GM12864 (cell line): Measurements from ENCODE around the gene BCL2L11.
A peak's percentile ranks its signal among the peaks of the same experiment; 100 is the strongest.

Source experiments
- DNase-seq: peaks from one replicate; pipeline ENCODE4 v3.0.0-alpha.2; 2011; ENCODE audit warnings: low read depth
- H3K4me3 ChIP-seq: 2 replicates; pipeline ENCODE4 v1.5.1; 2011; ENCODE audit warnings: mild to moderate bottlenecking, low read depth, low read length, control low read depth
- CTCF ChIP-seq: IDR thresholded peaks from 2 replicates; pipeline ENCODE4 v1.5.1; 2011; ENCODE audit warnings: low read depth, mild to moderate bottlenecking, moderate library complexity, low read length, control low read depth, inconsistent platforms; ENCODE audit errors: missing control alignments

The BCL2L11 gene

GRCh38 chr2:111099402-111099801 is 21.3 kb upstream of the BCL2L11 start:
- no peak for TF ChIP-seq CTCF
- H3K4me3 ChIP-seq: no peak overlapping the region
- no peak for DNase-seq

GRCh38 chr2:111100087-111100764 is 20.5 kb upstream of the BCL2L11 start:
- DNase-seq: no peak
- no peak for TF ChIP-seq CTCF
- H3K4me3 ChIP-seq: no peak overlapping the region

GRCh38 chr2:111100765-111101162 is 19.9 kb upstream of the BCL2L11 start:
- no peak for DNase-seq
- TF ChIP-seq CTCF: peak; percentile 31
- no peak overlapping the region for H3K4me3 ChIP-seq

- TF ChIP-seq CTCF: no peak
- no peak for DNase-seq
- H3K4me3 ChIP-seq: no peak overlapping the region
These were observed 19.1 kb upstream of the BCL2L11 start for GRCh38 chr2:111101592-111101991.

- no peak for DNase-seq
- no peak overlapping the region for H3K4me3 ChIP-seq
- no peak for TF ChIP-seq CTCF
These were observed 18.5 kb upstream of the BCL2L11 start for GRCh38 chr2:111102216-111102615.

GRCh38 chr2:111105926-111106325 is 14.8 kb upstream of the BCL2L11 start:
- no peak overlapping the region for H3K4me3 ChIP-seq
- no peak for DNase-seq
- no peak for TF ChIP-seq CTCF

GRCh38 chr2:111106706-111107105 is 14.0 kb upstream of the BCL2L11 start:
- no peak for DNase-seq
- no peak for TF ChIP-seq CTCF
- H3K4me3 ChIP-seq: no peak overlapping the region
